Smooth muscle cell (in vitro differentiated cells): Measurements from ENCODE around the gene ADAM33. TPM values are rescaled to one million over a fixed set of nuclear protein-coding genes. Genes with fewer than 3 reads are reported as not detected.

ENCODE experiments used
- DNase-seq: peaks from one replicate; lab custom pipeline; 2025; ENCODE audit not compliant: unreplicated experiment; lab: John Stamatoyannopoulos, UW
- H2AFZ ChIP-seq: fragments of 200-600 bp; sonication (generic); 2 replicates; pipeline ENCODE4 v1.6.0; 2016; ENCODE audit warnings: antibody characterized with exemption, low read depth, mild to moderate bottlenecking
- H3F3A ChIP-seq: fragments of 200-600 bp; sonication (generic); 2 replicates; pipeline ENCODE4 v1.6.0; 2017; ENCODE audit warnings: antibody characterized with exemption, low read depth
- H3K27ac ChIP-seq: fragments of 200-600 bp; sonication (generic); 2 replicates; pipeline ENCODE4 v1.5.1; 2016; ENCODE audit warnings: low read depth, mild to moderate bottlenecking
- H3K27me3 ChIP-seq: fragments of 200-600 bp; sonication (generic); 2 replicates; pipeline ENCODE4 v1.6.1; 2016; ENCODE audit warnings: low read depth, mild to moderate bottlenecking
- H3K36me3 ChIP-seq: fragments of 200-600 bp; sonication (generic); 2 replicates; pipeline ENCODE4 v1.5.1; 2016; ENCODE audit warnings: low read depth
- H3K4me1 ChIP-seq: fragments of 200-600 bp; sonication (generic); 2 replicates; pipeline ENCODE4 v1.5.1; 2016; ENCODE audit warnings: low read depth
- H3K4me2 ChIP-seq: fragments of 200-600 bp; sonication (generic); 2 replicates; pipeline ENCODE4 v1.6.0; 2016; ENCODE audit warnings: mild to moderate bottlenecking
- H3K4me3 ChIP-seq: fragments of 200-600 bp; sonication (generic); 2 replicates; pipeline ENCODE4 v1.5.1; 2016; ENCODE audit warnings: mild to moderate bottlenecking
- H3K79me2 ChIP-seq: fragments of 200-600 bp; sonication (generic); 2 replicates; pipeline ENCODE4 v1.6.0; 2016; ENCODE audit warnings: low read depth, mild to moderate bottlenecking
- H3K9ac ChIP-seq: fragments of 200-600 bp; sonication (generic); 2 replicates; pipeline ENCODE4 v1.6.0; 2016; ENCODE audit warnings: low read depth
- H3K9me3 ChIP-seq: fragments of 200-600 bp; sonication (generic); replicated peaks from 2 replicates; pipeline ENCODE4 v1.5.1; 2016; ENCODE audit warnings: low read depth
- H4K20me1 ChIP-seq: fragments of 200-600 bp; sonication (generic); 2 replicates; pipeline ENCODE4 v1.6.0; 2016; ENCODE audit warnings: low read depth
- WGBS: methylation state at CpG from one replicate; pipeline ENCODE4 v1.1.7; 2016; ENCODE audit warnings: low lambda C conversion rate; 5-methylcytosine and 5-hydroxymethylcytosine counted together
- polyA plus RNA-seq: library from polyadenylated mRNA; unstranded; fragments of >200 nt; fragmentation: Nextera tagmentation; extraction: Ambion mirVana; gene quantifications from 2 replicates; pipeline ENCODE4 v1.2.1, GENCODE V29; 2016
- total RNA-seq: library from RNA; depleted of rRNA; stranded (reverse); fragments of >200 nt; gene quantifications from 2 replicates; pipeline ENCODE4 v1.2.3, GENCODE V29; 2014
- TF ChIP-seq, protein P1 (sequence below): fragments of 200-600 bp; sonication (generic); IDR thresholded peaks from 2 replicates; pipeline ENCODE4 v1.5.1; 2017; ENCODE audit warnings: borderline replicate concordance, mild to moderate bottlenecking, antibody characterized with exemption; ENCODE audit not compliant: insufficient read depth, poor library complexity, severe bottlenecking

The ADAM33 gene
- total and polyA plus RNA-seq, 2 experiments from 2014 or later: 5.1 to 7.4 TPM

DNA sequence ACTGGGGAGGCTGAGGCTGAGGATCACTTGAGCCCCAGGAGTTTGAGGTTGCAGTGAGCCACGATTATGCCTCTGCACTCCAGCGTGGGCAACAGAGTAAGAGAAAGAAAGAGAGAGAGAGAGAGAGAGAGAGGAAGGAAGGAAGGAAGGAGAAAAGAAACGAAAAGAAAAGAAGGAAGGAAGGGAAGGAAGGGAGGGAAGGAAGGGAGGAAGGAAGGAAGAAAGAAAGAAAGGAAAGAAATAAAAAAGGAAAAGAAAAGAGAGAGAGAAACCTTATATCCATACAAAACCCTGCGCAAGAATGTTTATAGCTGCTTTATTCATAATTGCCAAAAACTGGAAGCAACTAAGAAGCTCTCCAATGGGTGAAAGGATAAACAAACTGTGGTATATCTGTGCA is 42.5 kb upstream of the ADAM33 start:
- TF ChIP-seq, protein P1, sequence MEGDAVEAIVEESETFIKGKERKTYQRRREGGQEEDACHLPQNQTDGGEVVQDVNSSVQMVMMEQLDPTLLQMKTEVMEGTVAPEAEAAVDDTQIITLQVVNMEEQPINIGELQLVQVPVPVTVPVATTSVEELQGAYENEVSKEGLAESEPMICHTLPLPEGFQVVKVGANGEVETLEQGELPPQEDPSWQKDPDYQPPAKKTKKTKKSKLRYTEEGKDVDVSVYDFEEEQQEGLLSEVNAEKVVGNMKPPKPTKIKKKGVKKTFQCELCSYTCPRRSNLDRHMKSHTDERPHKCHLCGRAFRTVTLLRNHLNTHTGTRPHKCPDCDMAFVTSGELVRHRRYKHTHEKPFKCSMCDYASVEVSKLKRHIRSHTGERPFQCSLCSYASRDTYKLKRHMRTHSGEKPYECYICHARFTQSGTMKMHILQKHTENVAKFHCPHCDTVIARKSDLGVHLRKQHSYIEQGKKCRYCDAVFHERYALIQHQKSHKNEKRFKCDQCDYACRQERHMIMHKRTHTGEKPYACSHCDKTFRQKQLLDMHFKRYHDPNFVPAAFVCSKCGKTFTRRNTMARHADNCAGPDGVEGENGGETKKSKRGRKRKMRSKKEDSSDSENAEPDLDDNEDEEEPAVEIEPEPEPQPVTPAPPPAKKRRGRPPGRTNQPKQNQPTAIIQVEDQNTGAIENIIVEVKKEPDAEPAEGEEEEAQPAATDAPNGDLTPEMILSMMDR: no peak
- no peaks in the 10 kb centered on the region for H3K9me3 ChIP-seq
- H4K20me1 ChIP-seq: no peaks in the 10 kb centered on the region
- H3K79me2 ChIP-seq: no peaks in the 10 kb centered on the region
- no peak overlapping the region for H3K4me3 ChIP-seq
- peaks cover 26% of the 10 kb centered on the region for H3K27me3 ChIP-seq
- no peak overlapping the region for H3K27ac ChIP-seq
- WGBS: 79% methylated on average over 4 of the region's 4 CpGs
- no peak overlapping the region for H3K9ac ChIP-seq
- H3K4me1 ChIP-seq: peaks cover 5% of the 10 kb centered on the region
- no peaks in the 10 kb centered on the region for H3K36me3 ChIP-seq
- H3K4me2 ChIP-seq: no peak overlapping the region
- no peak overlapping the region for H2AFZ ChIP-seq
- no peak for DNase-seq
- H3F3A ChIP-seq: peaks cover 4% of the 10 kb centered on the region

DNA sequence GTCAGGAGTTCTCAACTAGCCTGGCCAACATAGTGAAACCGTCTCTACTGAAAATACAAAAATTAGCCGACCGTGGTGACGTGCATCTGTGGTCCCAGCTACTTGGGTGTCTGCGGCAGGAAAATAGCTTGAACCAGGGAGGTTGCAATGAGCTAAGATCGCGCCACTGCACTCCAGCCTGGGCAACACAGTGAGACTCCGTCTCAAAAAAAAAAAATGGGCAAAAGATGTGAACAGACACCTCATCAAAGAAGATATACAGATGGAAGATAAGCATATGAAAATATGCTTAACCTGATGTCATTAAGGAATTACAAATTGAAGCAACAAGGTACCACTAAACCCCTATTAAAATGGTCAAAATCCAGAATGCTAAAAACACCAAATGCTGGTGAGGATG is 41.5 kb upstream of the ADAM33 start:
- no peaks in the 10 kb centered on the region for H3K79me2 ChIP-seq
- H3K27me3 ChIP-seq: peaks cover 26% of the 10 kb centered on the region
- no peaks in the 10 kb centered on the region for H3K36me3 ChIP-seq
- no peak for DNase-seq
- TF ChIP-seq, protein P1: no peak
- no peak overlapping the region for H3K4me3 ChIP-seq
- H4K20me1 ChIP-seq: no peaks in the 10 kb centered on the region
- H3K9ac ChIP-seq: no peak overlapping the region
- H3K27ac ChIP-seq: no peak overlapping the region
- no peaks in the 10 kb centered on the region for H3K9me3 ChIP-seq
- peaks cover 4% of the 10 kb centered on the region for H3F3A ChIP-seq
- 95% methylated on average over 8 of the region's 8 CpGs for WGBS
- peaks cover 5% of the 10 kb centered on the region for H3K4me1 ChIP-seq
- no peak overlapping the region for H2AFZ ChIP-seq
- H3K4me2 ChIP-seq: no peak overlapping the region

DNA sequence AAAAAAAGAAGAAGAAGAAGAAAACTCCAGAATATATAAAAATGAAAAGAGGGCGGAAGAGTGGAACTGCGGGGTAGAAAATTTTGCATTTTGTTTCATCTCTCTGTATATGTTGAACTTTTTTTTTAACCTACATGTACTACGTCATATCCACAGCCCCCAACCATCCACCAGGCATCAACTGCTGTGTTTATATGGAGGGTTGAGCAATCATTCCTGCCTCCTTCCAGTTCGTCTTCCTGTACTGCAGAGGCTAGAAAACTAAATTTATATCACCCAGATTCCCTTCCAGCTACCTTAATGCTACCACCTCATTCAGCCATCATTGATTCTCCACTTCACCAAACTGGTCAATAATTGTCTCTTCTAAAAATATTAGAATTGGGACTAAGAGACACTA is 40.1 kb upstream of the ADAM33 start:
- no peaks in the 10 kb centered on the region for H3K79me2 ChIP-seq
- no peaks in the 10 kb centered on the region for H3K9me3 ChIP-seq
- no peaks in the 10 kb centered on the region for H3F3A ChIP-seq
- DNase-seq: no peak
- H3K27ac ChIP-seq: no peak overlapping the region
- TF ChIP-seq, protein P1: no peak
- no peaks in the 10 kb centered on the region for H3K4me1 ChIP-seq
- no peak overlapping the region for H3K4me2 ChIP-seq
- H3K4me3 ChIP-seq: no peak overlapping the region
- H3K9ac ChIP-seq: no peak overlapping the region
- no peaks in the 10 kb centered on the region for H3K36me3 ChIP-seq
- H4K20me1 ChIP-seq: no peaks in the 10 kb centered on the region
- H2AFZ ChIP-seq: no peak overlapping the region
- peaks cover 26% of the 10 kb centered on the region for H3K27me3 ChIP-seq
- WGBS: 76% methylated on average over 4 of the region's 4 CpGs

DNA sequence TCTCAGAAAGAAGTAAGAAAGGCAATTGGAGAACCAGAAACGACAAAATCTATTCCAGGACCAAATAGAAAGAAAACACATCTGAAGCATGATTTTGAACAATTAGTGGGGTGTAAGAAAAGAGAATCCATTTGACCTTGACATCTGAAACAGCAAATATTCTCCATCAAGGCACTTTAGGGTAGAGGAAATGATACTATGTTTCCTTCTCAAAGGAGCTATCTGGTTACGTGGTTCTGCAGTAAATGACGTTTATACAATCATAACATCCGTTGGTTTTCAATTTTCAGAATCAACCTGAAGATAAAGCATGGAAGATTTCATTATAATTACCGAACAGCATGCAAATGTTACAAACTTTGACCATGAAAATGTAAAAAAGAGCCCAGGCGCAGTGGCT is 38.8 kb upstream of the ADAM33 start:
- no peak for DNase-seq
- WGBS: 75% methylated on average over 6 of the region's 6 CpGs
- TF ChIP-seq, protein P1: no peak

More for the DNA sequence above, 38.8 kb upstream of the ADAM33 start:
- Histone ChIP-seq H4K20me1 (no peaks in the 10 kb centered on the region), H2AFZ (no peak overlapping the region), H3K9ac (no peak overlapping the region), H3K27ac (no peak overlapping the region), H3K4me2 (no peak overlapping the region), H3K36me3 (no peaks in the 10 kb centered on the region), H3K9me3 (no peaks in the 10 kb centered on the region), H3F3A (no peaks in the 10 kb centered on the region), H3K79me2 (no peaks in the 10 kb centered on the region), H3K4me3 (no peak overlapping the region), H3K4me1 (no peaks in the 10 kb centered on the region), H3K27me3 (peaks cover 21% of the 10 kb centered on the region)
